CD14-positive monocyte (primary cell): ENCODE measurements around the gene SYNPO. TPM values are rescaled to one million over a fixed set of nuclear protein-coding genes. Genes with fewer than 3 reads are reported as not detected.

ENCODE experiments used
- DNase-seq, 3 donors: peaks; one replicate each; pipeline ENCODE4 v3.0.0-alpha.2; 2011 to 2022
- H2AFZ ChIP-seq: 2 replicates; pipeline ENCODE4 v1.6.0; 2012; ENCODE audit warnings: mild to moderate bottlenecking, low read depth, low read length, inconsistent platforms; ENCODE audit not compliant: insufficient read depth, poor library complexity, severe bottlenecking
- H3K27ac ChIP-seq, 2 donors: 1 replicate in 1 of 2; 2 replicates in 1 of 2; pipeline ENCODE4 v1.5.1; 2012 to 2013; ENCODE audit warnings: low read length in 2 of 2, control low read depth in 1 of 2, inconsistent platforms in 1 of 2, low read depth in 1 of 2, mild to moderate bottlenecking in 1 of 2
- H3K27me3 ChIP-seq, 2 donors: one replicate each; pipeline versions ENCODE4 v1.6.0 to v1.6.1; 2011 to 2013; ENCODE audit warnings: low read length in 2 of 2; ENCODE audit not compliant: control insufficient read depth in 2 of 2, insufficient read depth in 2 of 2
- H3K36me3 ChIP-seq, 2 donors: replicated peaks in 1 of 2; 1 replicate in 1 of 2; 2 replicates in 1 of 2; pipeline versions ENCODE4 v1.5.1 to v1.6.1; 2012 to 2013; ENCODE audit warnings: low read length in 2 of 2, control low read depth in 1 of 2, inconsistent platforms in 1 of 2, mild to moderate bottlenecking in 1 of 2; ENCODE audit not compliant: insufficient read depth in 2 of 2, control insufficient read depth in 1 of 2
- H3K4me1 ChIP-seq, 2 donors: 1 replicate in 1 of 2; 2 replicates in 1 of 2; pipeline versions ENCODE4 v1.5.1 to v1.6.1; 2012 to 2013; ENCODE audit warnings: low read length in 2 of 2, control low read depth in 1 of 2, inconsistent platforms in 1 of 2, mild to moderate bottlenecking in 1 of 2, moderate library complexity in 1 of 2; ENCODE audit not compliant: insufficient read depth in 2 of 2, control insufficient read depth in 1 of 2
- H3K4me2 ChIP-seq: replicated peaks from 2 replicates; pipeline ENCODE3; 2012; ENCODE audit warnings: low read length, moderate library complexity, mild to moderate bottlenecking; ENCODE audit not compliant: poor library complexity, severe bottlenecking; ENCODE audit errors: extremely low read depth
- H3K4me3 ChIP-seq, 3 experiments: fragments of 200-600 bp in 1 of 3; sonication (generic) in 1 of 3; replicated peaks in 1 of 3; 1 replicate in 2 of 3; 2 replicates in 1 of 3; pipeline ENCODE4 v1.5.1; 2011 to 2013; ENCODE audit warnings: low read length in 3 of 3, mild to moderate bottlenecking in 3 of 3, control low read depth in 2 of 3, low read depth in 2 of 3, inconsistent platforms in 1 of 3, moderate library complexity in 1 of 3
- H3K79me2 ChIP-seq: 2 replicates; pipeline ENCODE4 v1.6.0; 2012; ENCODE audit warnings: mild to moderate bottlenecking, control low read depth, inconsistent platforms, low read length, moderate library complexity; ENCODE audit not compliant: insufficient read depth
- H3K9ac ChIP-seq: 2 replicates; pipeline ENCODE4 v1.6.0; 2017; ENCODE audit warnings: low read length, mild to moderate bottlenecking; ENCODE audit not compliant: insufficient read depth, poor library complexity, severe bottlenecking
- H3K9me3 ChIP-seq, 2 donors: replicated peaks in 1 of 2; 1 replicate in 1 of 2; 2 replicates in 1 of 2; pipeline versions ENCODE4 v1.5.1 to v1.6.1; 2012 to 2013; ENCODE audit warnings: low read length in 2 of 2, control low read depth in 1 of 2; ENCODE audit not compliant: control insufficient read depth in 1 of 2, insufficient read depth in 1 of 2
- H4K20me1 ChIP-seq: 2 replicates; pipeline ENCODE4 v1.6.0; 2012; ENCODE audit warnings: mild to moderate bottlenecking, low read length, control low read depth, moderate library complexity; ENCODE audit not compliant: insufficient read depth
- H3K27ac Mint-ChIP-seq, 7 donors: one replicate each; pipeline ENCODE4 v1.8.0; 2020; ENCODE audit warnings: mild to moderate bottlenecking in 7 of 7, mixed read lengths in 7 of 7, moderate library complexity in 6 of 7, inconsistent platforms in 2 of 7
- H3K27me3 Mint-ChIP-seq, 3 donors: one replicate each; pipeline ENCODE4 v1.8.0; 2021 to 2022; ENCODE audit warnings: low read depth in 3 of 3, mild to moderate bottlenecking in 3 of 3, mixed read lengths in 3 of 3, moderate library complexity in 3 of 3, inconsistent platforms in 1 of 3
- H3K36me3 Mint-ChIP-seq, 2 donors: one replicate each; pipeline ENCODE4 v1.8.0; 2020; ENCODE audit warnings: mixed read lengths in 2 of 2, inconsistent platforms in 1 of 2, mild to moderate bottlenecking in 1 of 2
- H3K4me1 Mint-ChIP-seq: one replicate; pipeline ENCODE4 v1.8.0; 2020; ENCODE audit warnings: mild to moderate bottlenecking, mixed read lengths
- H3K4me3 Mint-ChIP-seq, 2 donors: one replicate each; pipeline ENCODE4 v1.8.0; 2020; ENCODE audit warnings: mild to moderate bottlenecking in 2 of 2, mixed read lengths in 2 of 2, moderate library complexity in 1 of 2
- H3K9me3 Mint-ChIP-seq, 7 donors: one replicate each; pipeline ENCODE4 v1.8.0; 2020 to 2022; ENCODE audit warnings: mixed read lengths in 7 of 7, mild to moderate bottlenecking in 6 of 7, moderate library complexity in 6 of 7, inconsistent platforms in 2 of 7
- CTCF ChIP-seq: fragments of 200-600 bp; IDR thresholded peaks from one replicate; pipeline ENCODE4 v1.8.0; 2022; ENCODE audit warnings: antibody characterized with exemption, mild to moderate bottlenecking
- WGBS: methylation state at CpG from one replicate; pipeline ENCODE4 v1.1.5; 2013; ENCODE audit warnings: missing lambda C conversion rate; ENCODE audit not compliant: insufficient coverage; 5-methylcytosine and 5-hydroxymethylcytosine counted together
- intact Hi-C, 2 donors: fragments of 100-400 bp; cut with micrococcal nuclease; formaldehyde crosslinking; loops; one replicate each; pipeline versions ENCODE4 v1.15.0 to v1.15.1; 2023
- polyA plus RNA-seq, 3 donors: library from polyadenylated mRNA; depleted of rRNA in 1 of 3; unstranded in 2 of 3; stranded (reverse) in 1 of 3; fragments of 300-500 nt in 2 of 3; fragments of >200 nt in 1 of 3; fragmentation: Illumina TruSeq in 2 of 3; gene quantifications; 1 replicate in 2 of 3; 2 replicates in 1 of 3; pipeline ENCODE4 v1.2.3, GENCODE V29; 2012 to 2021

The SYNPO gene
- polyA plus RNA-seq, 3 donors: not detected

- Histone ChIP-seq H3K27me3 (peaks cover 7 to 16% of the 10 kb centered on the region in 2 donors), H4K20me1 (no peaks in the 10 kb centered on the region), H3K9ac (no peak overlapping the region), H2AFZ (no peak overlapping the region), H3K27ac (no peak overlapping the region), H3K4me2 (peak overlapping the region; percentile 88), H3K4me1 (peaks cover 33 to 36% of the 10 kb centered on the region in 2 donors), H3K4me3 (no peak overlapping the region), H3K79me2 (no peaks in the 10 kb centered on the region), H3K9me3 (no peaks in the 10 kb centered on the region), H3K36me3 (no peaks in the 10 kb centered on the region)
- Mint-ChIP-seq H3K27me3 (peaks cover 14 to 22% (median 17%) of the 10 kb centered on the region in 3 donors), H3K27ac (peak overlapping the region in 1 of 7 donors; percentile 69), H3K4me3 (peak overlapping the region in 1 of 2 donors; percentile 35), H3K4me1 (peaks cover 43% of the 10 kb centered on the region), H3K9me3 (peaks cover 0 to 3% (median 0%) of the 10 kb centered on the region in 7 donors), H3K36me3 (peaks cover 0 to 6% of the 10 kb centered on the region in 2 donors)
- intact Hi-C loops: no loop called here
- TF ChIP-seq CTCF: no peak
- no CpG with 5 or more reads among the region's 2 CpGs for WGBS
- no peak for DNase-seq
Measured at GRCh38 chr5:150670948-150671310, 30.5 kb downstream of the SYNPO start.

GRCh38 chr5:150671509-150672236, 31.2 kb downstream of the SYNPO start:
- intact Hi-C loops: no loop called here
- WGBS: 0% methylated on average over 30 of the region's 51 CpGs
- TF ChIP-seq CTCF: no peak
- no peak overlapping the region for H3K27ac Mint-ChIP-seq
- peak overlapping the region; percentile 84 to 92 for H3K4me3 Mint-ChIP-seq
- H3K9me3 ChIP-seq: no peaks in the 10 kb centered on the region
- peak overlapping the region; percentile 37 for H3K9ac ChIP-seq
- H3K4me3 ChIP-seq: peak overlapping the region; percentile 26 to 80 (median 47)
- peaks cover 7 to 16% of the 10 kb centered on the region in 2 donors for H3K27me3 ChIP-seq
- no peak overlapping the region for H3K27ac ChIP-seq
- peaks cover 0 to 3% (median 0%) of the 10 kb centered on the region in 7 donors for H3K9me3 Mint-ChIP-seq
- H3K4me1 ChIP-seq: peaks cover 33 to 36% of the 10 kb centered on the region in 2 donors
- peak overlapping the region; percentile 88 for H2AFZ ChIP-seq
- H3K36me3 Mint-ChIP-seq: peaks cover 0 to 6% of the 10 kb centered on the region in 2 donors
- H3K27me3 Mint-ChIP-seq: peaks cover 14 to 22% (median 18%) of the 10 kb centered on the region in 3 donors
- H3K4me2 ChIP-seq: peak overlapping the region; percentile 88
- H3K4me1 Mint-ChIP-seq: peaks cover 44% of the 10 kb centered on the region
- no peaks in the 10 kb centered on the region for H3K36me3 ChIP-seq
- H3K79me2 ChIP-seq: no peaks in the 10 kb centered on the region
- peak in 1 of 3 donors; percentile 19 for DNase-seq
- H4K20me1 ChIP-seq: no peaks in the 10 kb centered on the region
